Smooth muscle cell (in vitro differentiated cells): Measurements from ENCODE around the gene GSTP1. TPM values are rescaled to one million over a fixed set of nuclear protein-coding genes. Genes with fewer than 3 reads are reported as not detected.
"Not testable (repeated sequence)": the region's sequence is repeated elsewhere in the genome, so short reads cannot be mapped to it uniquely, and the experiment has no call there.

Experiments
- DNase-seq: peaks from one replicate; lab custom pipeline; 2025; ENCODE audit not compliant: unreplicated experiment; lab: John Stamatoyannopoulos, UW
- H2AFZ ChIP-seq: fragments of 200-600 bp; sonication (generic); 2 replicates; pipeline ENCODE4 v1.6.0; 2016; ENCODE audit warnings: antibody characterized with exemption, low read depth, mild to moderate bottlenecking
- H3F3A ChIP-seq: fragments of 200-600 bp; sonication (generic); 2 replicates; pipeline ENCODE4 v1.6.0; 2017; ENCODE audit warnings: antibody characterized with exemption, low read depth
- H3K27ac ChIP-seq: fragments of 200-600 bp; sonication (generic); 2 replicates; pipeline ENCODE4 v1.5.1; 2016; ENCODE audit warnings: low read depth, mild to moderate bottlenecking
- H3K27me3 ChIP-seq: fragments of 200-600 bp; sonication (generic); 2 replicates; pipeline ENCODE4 v1.6.1; 2016; ENCODE audit warnings: low read depth, mild to moderate bottlenecking
- H3K36me3 ChIP-seq: fragments of 200-600 bp; sonication (generic); 2 replicates; pipeline ENCODE4 v1.5.1; 2016; ENCODE audit warnings: low read depth
- H3K4me1 ChIP-seq: fragments of 200-600 bp; sonication (generic); 2 replicates; pipeline ENCODE4 v1.5.1; 2016; ENCODE audit warnings: low read depth
- H3K4me2 ChIP-seq: fragments of 200-600 bp; sonication (generic); 2 replicates; pipeline ENCODE4 v1.6.0; 2016; ENCODE audit warnings: mild to moderate bottlenecking
- H3K4me3 ChIP-seq: fragments of 200-600 bp; sonication (generic); 2 replicates; pipeline ENCODE4 v1.5.1; 2016; ENCODE audit warnings: mild to moderate bottlenecking
- H3K79me2 ChIP-seq: fragments of 200-600 bp; sonication (generic); 2 replicates; pipeline ENCODE4 v1.6.0; 2016; ENCODE audit warnings: low read depth, mild to moderate bottlenecking
- H3K9ac ChIP-seq: fragments of 200-600 bp; sonication (generic); 2 replicates; pipeline ENCODE4 v1.6.0; 2016; ENCODE audit warnings: low read depth
- H3K9me3 ChIP-seq: fragments of 200-600 bp; sonication (generic); replicated peaks from 2 replicates; pipeline ENCODE4 v1.5.1; 2016; ENCODE audit warnings: low read depth
- H4K20me1 ChIP-seq: fragments of 200-600 bp; sonication (generic); 2 replicates; pipeline ENCODE4 v1.6.0; 2016; ENCODE audit warnings: low read depth
- WGBS: methylation state at CpG from one replicate; pipeline ENCODE4 v1.1.7; 2016; ENCODE audit warnings: low lambda C conversion rate; 5-methylcytosine and 5-hydroxymethylcytosine counted together
- polyA plus RNA-seq: library from polyadenylated mRNA; unstranded; fragments of >200 nt; fragmentation: Nextera tagmentation; extraction: Ambion mirVana; gene quantifications from 2 replicates; pipeline ENCODE4 v1.2.1, GENCODE V29; 2016
- total RNA-seq: library from RNA; depleted of rRNA; stranded (reverse); fragments of >200 nt; gene quantifications from 2 replicates; pipeline ENCODE4 v1.2.3, GENCODE V29; 2014
- TF ChIP-seq, protein P1 (sequence below): fragments of 200-600 bp; sonication (generic); IDR thresholded peaks from 2 replicates; pipeline ENCODE4 v1.5.1; 2017; ENCODE audit warnings: borderline replicate concordance, mild to moderate bottlenecking, antibody characterized with exemption; ENCODE audit not compliant: insufficient read depth, poor library complexity, severe bottlenecking

Gene GSTP1
- total and polyA plus RNA-seq, 2 experiments from 2014 or later = 874 to 1,489 TPM

DNA sequence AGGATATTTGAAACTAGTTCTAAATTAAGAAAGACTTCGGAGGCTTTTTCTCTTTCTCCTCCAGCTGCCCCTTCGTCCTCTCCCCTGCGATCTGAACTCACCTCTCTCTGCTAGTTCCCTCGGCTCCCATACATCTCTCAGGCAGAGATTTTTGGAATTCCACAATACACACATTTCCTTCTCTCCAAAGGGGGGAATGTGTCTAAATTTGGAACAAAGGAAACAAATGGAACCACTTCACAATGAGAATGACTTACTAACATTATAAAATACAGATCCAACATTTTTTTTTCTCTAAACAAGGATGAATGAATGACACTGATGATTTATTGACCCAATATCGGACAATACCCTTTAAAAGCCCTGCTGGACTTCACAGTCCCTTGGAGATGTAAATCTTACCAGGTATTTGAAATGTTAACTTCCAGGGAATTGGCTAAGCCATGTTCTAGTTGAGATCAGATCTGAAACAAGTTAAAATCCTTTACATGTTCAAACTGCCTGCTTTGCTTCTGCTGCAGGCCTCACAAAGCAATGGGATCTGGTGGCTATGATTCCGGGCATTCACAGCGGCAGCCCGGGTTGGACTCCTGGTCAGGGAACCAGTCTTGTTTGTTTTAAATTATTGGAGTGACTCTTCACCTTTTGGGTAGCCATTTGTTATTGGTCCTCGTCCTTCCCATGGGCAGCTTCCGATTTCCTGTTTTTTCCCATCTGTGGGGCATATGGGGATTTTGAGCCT, 20.5 kb upstream of the GSTP1 start:
- peak overlapping the region; percentile 98 for H3K27ac ChIP-seq
- H3K4me1 ChIP-seq = peaks cover 12% of the 10 kb centered on the region
- H3K4me2 ChIP-seq = peak overlapping the region; percentile 51
- H2AFZ ChIP-seq = peak overlapping the region; percentile 34
- 67% methylated on average over 10 of the region's 10 CpGs for WGBS
- H4K20me1 ChIP-seq = no peaks in the 10 kb centered on the region
- H3F3A ChIP-seq = peaks cover 7% of the 10 kb centered on the region
- H3K9me3 ChIP-seq = no peaks in the 10 kb centered on the region
- no peaks in the 10 kb centered on the region for H3K79me2 ChIP-seq
- TF ChIP-seq, protein P1, sequence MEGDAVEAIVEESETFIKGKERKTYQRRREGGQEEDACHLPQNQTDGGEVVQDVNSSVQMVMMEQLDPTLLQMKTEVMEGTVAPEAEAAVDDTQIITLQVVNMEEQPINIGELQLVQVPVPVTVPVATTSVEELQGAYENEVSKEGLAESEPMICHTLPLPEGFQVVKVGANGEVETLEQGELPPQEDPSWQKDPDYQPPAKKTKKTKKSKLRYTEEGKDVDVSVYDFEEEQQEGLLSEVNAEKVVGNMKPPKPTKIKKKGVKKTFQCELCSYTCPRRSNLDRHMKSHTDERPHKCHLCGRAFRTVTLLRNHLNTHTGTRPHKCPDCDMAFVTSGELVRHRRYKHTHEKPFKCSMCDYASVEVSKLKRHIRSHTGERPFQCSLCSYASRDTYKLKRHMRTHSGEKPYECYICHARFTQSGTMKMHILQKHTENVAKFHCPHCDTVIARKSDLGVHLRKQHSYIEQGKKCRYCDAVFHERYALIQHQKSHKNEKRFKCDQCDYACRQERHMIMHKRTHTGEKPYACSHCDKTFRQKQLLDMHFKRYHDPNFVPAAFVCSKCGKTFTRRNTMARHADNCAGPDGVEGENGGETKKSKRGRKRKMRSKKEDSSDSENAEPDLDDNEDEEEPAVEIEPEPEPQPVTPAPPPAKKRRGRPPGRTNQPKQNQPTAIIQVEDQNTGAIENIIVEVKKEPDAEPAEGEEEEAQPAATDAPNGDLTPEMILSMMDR = no peak
- H3K9ac ChIP-seq = peak overlapping the region; percentile 95
- no peaks in the 10 kb centered on the region for H3K27me3 ChIP-seq
- H3K4me3 ChIP-seq = no peak overlapping the region
- no peak for DNase-seq
- no peaks in the 10 kb centered on the region for H3K36me3 ChIP-seq

- H3K4me3 ChIP-seq, H2AFZ ChIP-seq, H3K9me3 ChIP-seq, H3K79me2 ChIP-seq, H4K20me1 ChIP-seq, H3K36me3 ChIP-seq, DNase-seq, H3K27me3 ChIP-seq, H3F3A ChIP-seq: not testable (repeated sequence)
- Histone ChIP-seq H3K9ac (peak overlapping the region; percentile 95), H3K4me1 (peaks cover 12% of the 10 kb centered on the region), H3K4me2 (peak overlapping the region; percentile 70), H3K27ac (peak overlapping the region; percentile 98)
- WGBS = 23% methylated on average over 11 of the region's 11 CpGs
These were observed 19.9 kb upstream of the GSTP1 start for GRCh38 chr11:67563705-67564114.

DNA sequence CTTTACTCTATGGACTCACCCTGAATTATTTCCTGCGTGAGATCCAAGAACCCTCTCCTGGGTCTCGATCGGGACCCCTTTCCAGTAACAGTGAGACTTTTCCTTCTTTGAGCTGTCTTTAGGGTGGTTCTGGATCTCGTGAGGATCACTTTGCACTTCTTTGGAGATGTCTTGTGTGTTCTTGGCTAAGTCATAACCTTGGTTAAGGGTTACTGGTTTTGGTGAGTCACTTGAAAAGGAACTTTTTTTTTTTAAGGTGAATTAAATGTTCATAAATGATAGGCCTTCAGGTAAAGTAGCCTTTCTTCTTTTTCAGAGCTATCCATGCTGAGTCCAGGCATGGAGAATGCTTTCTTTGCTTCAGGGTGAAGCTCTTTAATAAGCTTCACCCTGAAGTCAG, 19.4 kb upstream of the GSTP1 start:
- TF ChIP-seq, protein P1 = no peak
- Histone ChIP-seq H3K9me3 (no peaks in the 10 kb centered on the region), H3K4me1 (peaks cover 12% of the 10 kb centered on the region), H3K79me2 (no peaks in the 10 kb centered on the region), H2AFZ (no peak overlapping the region), H3K27me3 (no peaks in the 10 kb centered on the region), H3K4me2 (peak overlapping the region; percentile 70), H3F3A (peaks cover 7% of the 10 kb centered on the region), H3K9ac (peak overlapping the region; percentile 90), H4K20me1 (no peaks in the 10 kb centered on the region), H3K27ac (peak overlapping the region; percentile 98), H3K4me3 (no peak overlapping the region), H3K36me3 (no peaks in the 10 kb centered on the region)
- 82% methylated on average over 4 of the region's 4 CpGs for WGBS
- no peak for DNase-seq

DNA sequence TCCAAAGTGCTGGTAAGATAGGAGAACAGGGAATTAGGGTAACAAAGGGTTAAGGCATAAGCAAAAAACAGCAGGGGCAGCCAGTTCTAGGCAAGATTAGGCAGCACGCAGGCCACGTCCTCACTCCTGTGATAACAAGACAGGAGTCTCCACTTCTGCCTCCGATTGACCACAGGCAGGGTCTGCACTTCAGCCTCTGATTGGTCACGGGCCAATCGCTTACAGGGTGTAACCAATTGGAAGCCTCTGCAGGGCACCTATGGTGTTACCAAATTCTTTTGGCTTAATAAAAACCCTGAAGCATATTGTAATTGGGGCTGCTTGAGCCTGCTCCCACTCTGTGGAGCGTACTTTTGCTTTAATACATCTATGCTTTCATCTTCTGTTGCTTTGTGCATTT, 12.2 kb upstream of the GSTP1 start:
- no peaks in the 10 kb centered on the region for H3K9me3 ChIP-seq
- H3K4me2 ChIP-seq = no peak overlapping the region
- no peaks in the 10 kb centered on the region for H3K79me2 ChIP-seq
- H3K9ac ChIP-seq = no peak overlapping the region
- TF ChIP-seq, protein P1 = no peak
- H3F3A ChIP-seq = no peaks in the 10 kb centered on the region
- H3K36me3 ChIP-seq = no peaks in the 10 kb centered on the region
- H3K27me3 ChIP-seq = no peaks in the 10 kb centered on the region
- H3K27ac ChIP-seq = no peak overlapping the region
- no peaks in the 10 kb centered on the region for H4K20me1 ChIP-seq
- H3K4me1 ChIP-seq = no peaks in the 10 kb centered on the region
- DNase-seq = no peak
- H3K4me3 ChIP-seq = no peak overlapping the region
- 64% methylated on average over 6 of the region's 6 CpGs for WGBS
- H2AFZ ChIP-seq = no peak overlapping the region
